NCI-H1930 (cell line): Measurements from ENCODE around the gene CTNND2.
"Not testable (repeated sequence)": the region's sequence is repeated elsewhere in the genome, so short reads cannot be mapped to it uniquely, and the experiment has no call there.

Experiments used
- DNase-seq, 2 experiments: peaks; one replicate each; lab custom pipeline; 2025; lab: John Stamatoyannopoulos, UW

CTNND2 gene

DNA sequence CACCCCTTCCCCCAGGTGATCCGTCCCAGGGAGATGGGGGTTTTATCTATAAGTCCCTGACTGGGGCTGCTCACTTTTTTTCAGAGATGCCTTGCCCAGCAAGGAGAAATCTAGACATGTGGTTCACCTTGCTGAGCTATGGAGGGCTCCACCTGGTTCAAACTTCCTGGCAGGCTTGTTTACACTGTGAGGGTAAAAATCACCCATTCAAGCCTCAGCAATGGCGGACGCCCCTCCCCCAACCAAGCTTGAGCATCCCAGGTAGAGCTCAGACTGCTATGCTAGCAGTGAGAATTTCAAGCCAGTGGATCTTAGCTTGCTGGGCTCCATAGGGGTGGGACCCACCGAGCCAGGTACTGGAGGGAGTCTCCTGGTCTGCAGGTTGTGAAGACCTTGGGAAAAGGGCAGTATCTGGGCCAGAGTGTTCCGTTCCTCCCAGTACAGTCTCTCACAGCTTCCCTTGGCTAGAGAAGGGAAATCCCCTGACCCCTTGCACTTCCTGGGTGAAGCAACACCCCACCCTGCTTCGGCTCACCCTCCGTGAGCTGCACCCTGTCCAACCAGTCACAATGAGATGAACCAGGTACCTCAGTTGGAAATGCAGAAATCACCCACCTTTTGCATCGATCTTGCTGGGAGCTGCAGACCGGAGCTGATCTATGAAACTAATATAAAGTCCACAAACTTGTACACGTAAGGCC is 231.7 kb downstream of the CTNND2 start:
- DNase-seq: no peak

GRCh38 chr5:11658376-11658775 is 245.9 kb downstream of the CTNND2 start:
- no peak for DNase-seq

GRCh38 chr5:11656916-11657315 is 247.3 kb downstream of the CTNND2 start:
- DNase-seq: no peak

GRCh38 chr5:11655681-11656080 is 248.6 kb downstream of the CTNND2 start:
- no peak for DNase-seq

- no peak for DNase-seq
Observed at GRCh38 chr5:11650936-11651335, 253.3 kb downstream of the CTNND2 start.

GRCh38 chr5:11646141-11646540 is 258.1 kb downstream of the CTNND2 start:
- DNase-seq: no peak

DNA sequence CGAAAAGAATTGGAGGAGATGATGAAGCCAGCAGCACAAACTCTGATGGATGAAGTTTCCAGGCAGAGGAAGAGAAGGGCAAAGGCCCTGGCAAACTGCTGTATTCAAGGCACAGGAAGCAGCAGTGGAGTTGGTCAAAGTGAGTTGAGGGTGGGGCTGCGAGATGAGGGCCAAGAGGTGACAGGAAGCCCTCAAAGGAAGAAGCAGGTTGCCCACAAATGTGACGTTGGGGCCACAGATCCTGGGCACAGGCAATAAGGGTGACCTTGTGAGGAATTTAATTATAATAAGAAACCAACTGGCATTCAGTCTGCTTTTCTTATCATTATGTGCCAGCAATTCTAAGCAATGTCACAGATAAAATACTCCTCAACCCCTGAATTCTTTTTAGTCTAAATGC is 261.8 kb downstream of the CTNND2 start:
- no peak for DNase-seq

DNA sequence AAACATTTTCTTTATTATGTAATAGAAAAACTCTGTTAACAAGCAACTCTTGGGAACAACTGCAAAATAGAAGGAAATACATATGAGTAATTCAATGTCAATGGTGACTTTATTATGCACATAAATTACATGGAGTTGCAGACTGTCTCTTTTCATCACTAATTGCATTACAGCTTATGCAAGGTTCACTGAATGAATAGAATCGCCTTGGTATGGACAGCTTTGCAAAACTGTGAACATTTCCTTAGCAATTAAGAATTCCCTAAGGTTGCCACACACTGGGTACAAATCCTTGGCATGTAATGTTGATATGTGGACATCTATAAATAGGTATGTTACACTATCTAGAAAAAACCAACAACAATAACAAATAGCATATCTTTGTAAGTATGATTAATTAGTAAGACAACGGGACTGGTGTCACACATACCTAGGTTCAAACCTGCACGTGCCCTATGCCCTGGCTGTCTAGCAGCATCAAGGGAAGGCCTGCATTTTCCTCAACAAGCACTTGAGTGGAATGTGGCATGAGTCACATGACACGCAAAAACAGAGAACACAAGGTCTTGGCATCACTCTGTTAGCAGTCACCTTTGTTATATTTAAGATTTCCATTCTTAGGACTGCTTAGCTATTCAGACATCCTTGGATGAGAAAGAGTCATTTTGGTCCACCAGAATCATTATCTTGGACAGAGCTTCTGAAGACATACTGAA is 263.9 kb downstream of the CTNND2 start:
- DNase-seq: no peak

- DNase-seq: no peak
Observed at GRCh38 chr5:11622785-11623184, 281.5 kb downstream of the CTNND2 start.

DNA sequence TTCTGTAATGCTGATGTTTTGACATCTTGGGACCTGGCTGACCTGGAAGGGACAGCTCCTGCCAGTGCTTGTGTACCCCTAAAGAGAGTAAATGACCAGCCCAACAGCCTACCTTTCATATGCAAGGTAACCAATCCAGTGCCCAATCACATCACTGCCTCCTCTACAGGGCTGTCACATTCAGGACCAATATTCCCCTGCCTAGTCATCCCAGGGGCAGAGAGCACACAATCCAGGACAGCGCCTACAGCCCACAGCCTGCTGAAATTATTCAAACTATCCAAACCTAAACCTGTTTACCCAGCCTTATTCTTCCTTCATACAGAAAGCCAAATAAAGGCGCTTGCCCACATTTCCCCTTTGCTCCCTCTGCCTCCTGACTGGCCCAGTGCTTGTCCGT is 284.1 kb downstream of the CTNND2 start:
- no peak for DNase-seq

DNA sequence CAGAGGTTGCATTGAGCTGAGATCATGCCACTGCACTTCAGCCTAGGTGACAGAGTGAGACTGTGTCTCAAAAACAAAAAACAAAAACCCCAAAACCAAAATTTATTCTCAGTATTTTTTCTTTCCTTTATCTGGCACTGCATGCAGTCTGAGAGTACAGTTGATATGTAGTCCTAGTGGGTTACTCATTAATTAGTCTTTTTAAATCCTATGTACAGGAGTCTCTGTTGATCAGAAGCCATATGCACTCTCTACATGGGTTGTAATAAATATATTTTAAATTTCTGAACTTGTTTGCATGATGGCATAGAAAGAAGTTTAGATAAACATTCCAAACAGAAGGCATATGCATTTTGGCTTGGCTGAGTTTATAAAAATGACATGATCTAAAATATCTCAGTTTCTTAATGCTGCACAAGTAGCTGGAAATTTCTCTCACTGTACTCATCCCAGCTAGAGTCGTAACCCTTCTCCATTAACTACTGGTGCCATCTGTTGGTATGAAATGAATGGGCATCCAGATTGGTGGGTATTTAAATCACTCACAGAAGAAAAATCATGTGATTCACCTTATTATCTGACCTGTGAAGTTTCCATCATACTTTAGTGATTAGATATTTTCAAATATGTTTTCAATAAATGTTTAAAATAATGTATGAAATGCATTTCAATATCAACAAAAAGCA is 284.8 kb downstream of the CTNND2 start:
- no peak for DNase-seq

GRCh38 chr5:11617080-11617479 is 287.2 kb downstream of the CTNND2 start:
- DNase-seq: no peak

GRCh38 chr5:11616624-11617023 is 287.6 kb downstream of the CTNND2 start:
- not testable (repeated sequence) for DNase-seq

DNA sequence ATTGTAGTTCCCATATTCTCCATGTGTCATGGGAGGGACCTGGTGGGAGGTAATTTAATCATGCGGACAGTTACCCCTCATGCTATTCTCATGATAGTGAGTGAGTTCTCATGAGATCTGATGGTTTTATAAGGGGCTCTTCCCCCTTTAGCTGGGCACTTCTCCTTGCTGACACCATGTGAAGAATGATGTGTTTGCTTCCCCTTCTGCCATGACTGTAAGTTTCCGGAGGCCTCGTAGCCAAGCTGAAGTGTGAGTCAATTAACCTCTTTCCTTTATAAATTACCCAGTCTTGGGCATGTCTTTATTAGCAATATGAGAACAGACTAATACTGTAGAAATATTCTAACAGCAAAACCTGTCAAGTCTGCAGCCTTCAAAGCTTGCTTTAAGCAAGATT is 293.2 kb downstream of the CTNND2 start:
- no peak for DNase-seq

DNA sequence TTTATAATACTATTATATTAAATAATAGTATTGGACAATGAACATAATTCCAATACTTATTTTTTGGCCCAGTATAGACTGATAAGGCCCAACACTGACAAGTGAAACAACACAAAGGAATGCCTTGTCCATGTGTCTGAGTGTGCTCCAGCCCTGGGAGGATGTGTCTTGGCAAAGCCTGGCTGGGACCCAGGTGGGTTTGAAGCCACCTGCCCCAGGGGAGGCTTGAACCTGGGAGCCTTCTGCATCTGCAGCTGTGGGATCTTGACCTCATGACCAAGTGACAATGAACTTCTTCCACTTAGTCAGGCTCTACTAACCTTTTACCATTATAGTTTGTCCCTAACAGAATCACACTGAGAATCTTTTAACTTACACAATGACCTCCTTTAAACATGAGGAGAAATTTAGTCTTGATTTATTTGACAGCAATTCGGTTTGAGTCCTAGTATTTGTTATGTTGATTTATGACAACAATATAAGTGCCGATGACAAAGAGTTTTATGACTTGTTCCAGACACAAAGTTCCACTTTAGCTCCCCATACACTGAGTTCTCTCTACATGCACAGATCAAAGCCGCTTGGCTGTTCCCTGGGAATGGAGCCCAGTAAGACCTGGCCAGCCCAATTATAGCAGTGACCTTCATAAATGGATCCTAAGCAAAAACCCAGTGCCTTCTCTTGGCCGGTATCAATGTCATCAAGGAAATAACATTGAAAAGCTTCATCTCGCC is 294.5 kb downstream of the CTNND2 start:
- DNase-seq: no peak

DNA sequence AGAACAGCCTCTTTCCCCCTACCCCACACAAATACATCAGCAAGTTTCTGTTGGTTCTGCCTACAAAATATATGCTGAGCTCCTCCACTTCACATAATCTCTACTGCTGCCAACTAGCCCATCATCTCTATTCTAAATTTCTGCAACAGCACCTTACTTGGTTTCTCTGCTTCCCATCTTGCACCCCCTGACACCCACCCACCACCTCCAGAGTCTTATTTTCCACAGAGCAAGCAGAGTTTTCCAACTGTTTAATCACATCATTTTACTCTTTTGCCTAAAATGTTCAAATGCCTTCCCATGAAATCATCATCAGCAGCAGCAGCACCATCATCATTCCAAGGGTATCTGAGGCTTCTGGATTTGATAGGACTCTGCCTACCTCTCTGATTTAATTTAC is 295.7 kb downstream of the CTNND2 start:
- DNase-seq: no peak

DNA sequence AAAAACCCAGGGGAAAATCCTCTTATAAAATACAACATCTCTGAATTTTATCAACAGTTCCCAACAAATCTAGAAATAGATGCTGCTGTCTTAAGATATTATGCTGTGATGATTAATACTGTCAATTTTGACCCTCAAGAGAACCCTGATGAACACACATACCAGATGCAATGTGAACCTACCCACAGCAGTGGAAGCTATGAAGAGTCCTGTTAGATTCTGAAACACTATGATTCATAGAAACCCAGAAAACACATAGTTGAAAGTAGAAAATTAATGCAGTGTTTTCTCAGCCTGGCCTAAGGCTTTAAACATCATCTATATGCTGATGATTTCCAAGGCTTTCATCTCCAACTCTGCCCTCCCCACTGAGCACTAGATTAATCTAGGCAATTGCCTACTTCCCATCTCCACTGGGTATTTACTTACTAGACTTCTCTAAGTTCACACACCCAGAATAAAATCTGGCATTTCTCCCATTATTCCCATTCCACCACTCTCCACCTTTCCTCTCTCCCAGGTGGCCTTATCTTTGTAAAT is 296.2 kb downstream of the CTNND2 start:
- no peak for DNase-seq

- DNase-seq: no peak
Observed at GRCh38 chr5:11602298-11602697, 301.9 kb downstream of the CTNND2 start.

- DNase-seq: no peak
Observed at GRCh38 chr5:11599499-11599898, 304.7 kb downstream of the CTNND2 start.

DNA sequence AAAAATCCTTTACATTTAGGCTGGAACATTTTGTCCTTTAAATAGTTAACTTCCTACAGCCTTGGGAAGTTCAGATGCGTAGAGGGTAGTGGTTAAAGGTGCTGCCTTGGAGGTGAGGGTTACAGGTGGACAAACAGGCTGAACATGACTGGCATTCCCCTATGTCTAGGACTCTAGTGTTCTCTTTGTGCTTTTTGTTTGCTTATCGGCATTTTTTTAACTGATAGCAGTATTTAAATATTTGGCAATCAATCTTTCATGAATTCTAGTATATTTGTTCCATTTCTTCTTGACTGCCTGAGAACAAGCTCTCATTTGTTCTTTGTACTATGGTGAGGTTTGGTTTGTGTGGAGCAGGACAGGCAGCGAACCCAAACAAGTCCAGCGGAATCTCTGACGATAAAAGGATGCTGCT is 307.6 kb downstream of the CTNND2 start:
- no peak for DNase-seq

GRCh38 chr5:11596185-11596584 is 308.1 kb downstream of the CTNND2 start:
- no peak for DNase-seq

GRCh38 chr5:11595045-11595444 is 309.2 kb downstream of the CTNND2 start:
- no peak for DNase-seq
